Embryonic facial prominence (tissue), 1 donor: ENCODE data around the gene BOLA2B.

Source experiments
- DNase-seq: peaks from one replicate; pipeline ENCODE4 v3.0.0-alpha.2; 2016; ENCODE audit errors: extremely low spot score

Gene BOLA2B

GRCh38 chr16:30143347-30143702 is 50.1 kb downstream of the BOLA2B start:
- no peak for DNase-seq
